WI38 (cell line): Measurements from ENCODE around the gene ZNF445.
"Not testable (repeated sequence)": the region's sequence is repeated elsewhere in the genome, so short reads cannot be mapped to it uniquely, and the experiment has no call there.

Experiments
- H3K4me3 ChIP-seq: 2 replicates; pipeline ENCODE4 v1.5.1; 2011; ENCODE audit warnings: low read depth, mild to moderate bottlenecking, control low read depth, low read length
- CTCF ChIP-seq: IDR thresholded peaks from 2 replicates; pipeline ENCODE4 v1.5.1; 2012; ENCODE audit warnings: low read depth, mild to moderate bottlenecking, control low read depth, low read length

ZNF445 gene

GRCh38 chr3:44418549-44418948 is 58.9 kb downstream of the ZNF445 start:
- peak; percentile 43 for TF ChIP-seq CTCF

GRCh38 chr3:44418118-44418517 is 59.4 kb downstream of the ZNF445 start:
- not testable (repeated sequence) for H3K4me3 ChIP-seq

More at GRCh38 chr3:44418549-44418948, 58.9 kb downstream of the ZNF445 start:
- no peak overlapping the region for H3K4me3 ChIP-seq

DNA sequence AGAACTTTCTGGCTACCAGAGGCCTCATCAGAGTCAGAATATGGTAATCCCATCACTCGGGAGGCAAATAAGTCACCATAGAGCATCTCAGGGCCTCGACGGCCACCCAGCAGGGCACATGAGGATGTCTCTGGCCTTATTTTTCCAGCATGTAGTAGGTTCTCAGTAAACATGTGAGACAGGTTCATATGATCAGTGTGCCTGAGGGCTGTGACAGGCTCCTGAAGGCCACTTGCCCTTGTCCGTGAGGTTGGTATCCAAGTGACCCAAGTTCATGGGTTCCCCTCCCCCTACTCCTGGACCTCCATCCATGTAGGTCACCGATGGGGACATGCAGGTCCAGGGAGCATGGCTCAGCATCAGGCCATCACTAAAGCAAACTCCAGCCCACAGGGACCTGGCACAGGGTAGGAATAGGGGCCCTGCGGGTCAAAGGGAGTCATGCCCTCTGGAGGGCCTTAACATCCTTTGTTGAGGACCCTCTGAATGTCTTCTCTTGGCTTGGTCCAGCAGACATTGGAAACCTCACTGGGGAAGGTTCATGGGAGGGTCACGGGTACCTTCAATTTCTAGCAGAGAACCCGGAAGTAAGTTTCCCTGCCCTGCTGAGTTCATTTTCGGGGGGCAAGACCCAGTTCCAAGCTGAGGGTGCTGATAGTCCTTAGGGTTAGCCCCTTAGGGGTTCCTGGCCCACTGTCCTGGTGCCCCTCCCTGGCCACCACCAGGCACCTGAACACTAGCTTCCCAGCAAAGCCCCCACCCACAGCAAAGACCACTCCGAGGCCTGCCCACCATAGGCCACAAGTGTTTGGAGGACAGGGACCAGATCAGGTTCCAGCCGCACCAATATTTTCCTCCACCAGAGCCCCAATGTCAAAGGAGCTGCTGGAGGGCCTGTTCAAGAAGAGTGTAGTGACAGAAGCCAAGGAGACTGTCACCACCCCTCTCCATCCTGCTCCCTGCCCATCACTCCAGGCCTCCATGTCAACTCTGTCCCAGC is 61.1 kb downstream of the ZNF445 start:
- H3K4me3 ChIP-seq = no peak overlapping the region
- no peak for TF ChIP-seq CTCF

- TF ChIP-seq CTCF = no peak
- H3K4me3 ChIP-seq = no peak overlapping the region
These were observed 62.0 kb downstream of the ZNF445 start for GRCh38 chr3:44415421-44415820.

DNA sequence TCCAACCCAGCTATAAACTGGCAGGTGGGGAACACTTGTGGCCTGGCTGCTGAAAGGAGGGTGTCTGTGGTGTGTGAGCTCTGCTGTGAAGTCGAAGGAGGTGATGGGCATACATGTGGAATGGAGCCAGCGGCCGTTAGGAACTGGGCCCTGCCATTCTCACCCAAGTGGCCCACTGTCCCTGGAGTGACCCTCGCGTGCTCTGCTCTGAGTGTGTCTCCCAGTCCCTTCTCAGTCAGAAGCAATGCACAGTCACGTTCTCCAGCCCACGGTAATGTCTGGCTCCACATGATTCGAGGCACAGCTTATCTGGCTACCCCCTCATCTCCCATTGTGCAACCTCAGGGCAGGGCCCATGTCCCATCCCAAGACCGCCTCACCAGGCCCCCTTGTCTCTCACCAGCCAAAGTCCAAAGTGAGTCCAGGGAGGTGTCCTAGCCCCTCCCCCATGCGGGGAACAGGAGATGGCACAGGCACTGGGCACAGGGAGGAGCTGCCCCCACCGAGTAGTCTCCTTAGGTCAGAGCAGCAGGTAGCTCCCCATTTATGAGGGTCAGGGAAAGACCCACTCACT is 62.9 kb downstream of the ZNF445 start:
- no peak for TF ChIP-seq CTCF
- H3K4me3 ChIP-seq = no peak overlapping the region

- no peak for TF ChIP-seq CTCF
- H3K4me3 ChIP-seq = no peak overlapping the region
These were observed 65.1 kb downstream of the ZNF445 start for GRCh38 chr3:44412365-44412764.

GRCh38 chr3:44411031-44411645 is 66.3 kb downstream of the ZNF445 start:
- no peak overlapping the region for H3K4me3 ChIP-seq
- TF ChIP-seq CTCF = no peak
